ENCODE results near the gene RYR2. TPM values are rescaled to one million over a fixed set of nuclear protein-coding genes. Genes with fewer than 3 reads are reported as not detected.

Gene RYR2
- total and polyA plus RNA-seq, 2 of the 8 experiments (the other 6 are each of a cell fraction or from before 2014, with no cell fraction given): 1.3 to 4.4 TPM

DNA sequence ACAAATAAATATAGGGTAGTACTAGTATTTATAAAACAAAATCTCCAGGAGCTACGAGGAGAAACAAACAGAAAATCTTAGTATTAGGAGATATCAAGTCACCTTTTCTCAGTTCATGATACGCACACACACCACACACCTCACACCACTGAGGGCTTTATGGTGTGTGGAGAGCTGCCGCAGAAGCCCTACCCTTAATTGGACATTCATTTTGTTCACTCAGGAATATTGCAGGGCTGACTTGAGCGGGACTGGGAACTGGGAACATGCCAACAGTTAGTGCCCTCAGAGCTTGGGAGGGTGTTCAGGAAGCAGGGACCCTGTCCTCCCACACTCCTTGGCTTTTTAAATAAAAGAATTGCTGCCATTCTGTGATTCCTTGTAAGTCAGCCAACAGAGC, 386.8 kb downstream of the RYR2 start (continued):
- no peak for TF ChIP-seq NANOG (IDR thresholded peaks at IDR 0.05; ENCODE audit: insufficient read depth, low read depth, low read length, poor library complexity, severe bottlenecking)
- no peak for TF ChIP-seq RNF2 (IDR thresholded peaks at IDR 0.05; ENCODE audit: borderline replicate concordance, low read depth, low read length, missing control alignments, poor library complexity, severe bottlenecking)
- no peak for TF ChIP-seq TCF12 (IDR thresholded peaks at IDR 0.05; ENCODE audit: low read depth, low read length)
- no peak for TF ChIP-seq KDM4A (IDR thresholded peaks at IDR 0.05; ENCODE audit: low read depth, low read length, severe bottlenecking)
- no peak for TF ChIP-seq CEBPB (IDR thresholded peaks at IDR 0.05; ENCODE audit: low read depth, low read length)
- TF ChIP-seq KDM1A (IDR thresholded peaks at IDR 0.05; ENCODE audit: borderline replicate concordance, low read length): no peak
- no peak for TF ChIP-seq ASH2L (IDR thresholded peaks at IDR 0.05; ENCODE audit: low read length)
